Colonic mucosa (tissue), 4 donors: ENCODE measurements around the gene TPSD1. TPM values are rescaled to one million over a fixed set of nuclear protein-coding genes. Genes with fewer than 3 reads are reported as not detected.

Experiments
- DNase-seq: peaks from one replicate; pipeline ENCODE4 v3.0.0-alpha.2; 2020
- H3K27ac ChIP-seq: fragments of 200-600 bp; one replicate; pipeline ENCODE4 v1.8.0; 2021
- H3K27me3 ChIP-seq: fragments of 200-600 bp; one replicate; pipeline ENCODE4 v1.8.0; 2021
- H3K36me3 ChIP-seq: fragments of 200-600 bp; one replicate; pipeline ENCODE4 v1.8.0; 2021
- H3K4me1 ChIP-seq: fragments of 200-600 bp; one replicate; pipeline ENCODE4 v1.8.0; 2021; ENCODE audit warnings: mild to moderate bottlenecking
- H3K4me3 ChIP-seq: fragments of 200-600 bp; one replicate; pipeline ENCODE4 v1.8.0; 2021
- H3K9ac ChIP-seq, 2 donors: one replicate each; pipeline ENCODE4 v1.7.0; 2013; ENCODE audit warnings: control low read depth in 2 of 2, low read depth in 2 of 2, low read length in 2 of 2
- H3K9me3 ChIP-seq: fragments of 200-600 bp; one replicate; pipeline ENCODE4 v1.8.0; 2021
- CTCF ChIP-seq: fragments of 200-600 bp; IDR thresholded peaks from one replicate; pipeline ENCODE4 v1.8.0; 2022; ENCODE audit warnings: antibody characterized with exemption, mild to moderate bottlenecking
- intact Hi-C: fragments of 100-400 bp; cut with DNase I; formaldehyde crosslinking; loops from one replicate; pipeline ENCODE4 v1.14.1; 2022
- total RNA-seq, 2 donors: library from RNA; stranded (reverse); fragmentation: NEBNext Ultra II Directional in 1 of 2; extraction: Animal tissue kit (Norgen Biotek cat#: 25700) in 1 of 2; gene quantifications; one replicate each; pipeline ENCODE4 v1.2.1, GENCODE V29; 2021
- donor health status: healthy.
- donor health status: DM: no; HTN: no; CAD: no.
- donor health status: DM: no; HTN: no; CAD: no.

TPSD1 gene
- total RNA-seq, 2 donors from 2014 or later, result 0.19 to 0.64 TPM

- Histone ChIP-seq H3K4me3 (no peak overlapping the region), H3K36me3 (no peaks in the 10 kb centered on the region), H3K4me1 (no peaks in the 10 kb centered on the region), H3K27ac (no peak overlapping the region), H3K9ac (no peak overlapping the region), H3K9me3 (no peaks in the 10 kb centered on the region), H3K27me3 (peaks cover 37% of the 10 kb centered on the region)
- intact Hi-C loops, result no loop called here
- no peak for TF ChIP-seq CTCF
- DNase-seq, result no peak
Measured at GRCh38 chr16:1260101-1260680, 4.3 kb downstream of the TPSD1 start.

- Histone ChIP-seq H3K27ac (no peak overlapping the region), H3K9me3 (no peaks in the 10 kb centered on the region), H3K4me1 (no peaks in the 10 kb centered on the region), H3K4me3 (no peak overlapping the region), H3K27me3 (peaks cover 37% of the 10 kb centered on the region), H3K36me3 (no peaks in the 10 kb centered on the region), H3K9ac (no peak overlapping the region)
- no peak for TF ChIP-seq CTCF
- intact Hi-C loops, result no loop called here
- no peak for DNase-seq
Measured at GRCh38 chr16:1261131-1261892, 5.4 kb downstream of the TPSD1 start.

GRCh38 chr16:1262210-1262845, 6.5 kb downstream of the TPSD1 start:
- Histone ChIP-seq H3K4me3 (no peak overlapping the region), H3K27ac (no peak overlapping the region), H3K27me3 (peaks cover 37% of the 10 kb centered on the region), H3K4me1 (no peaks in the 10 kb centered on the region), H3K36me3 (no peaks in the 10 kb centered on the region), H3K9ac (no peak overlapping the region), H3K9me3 (no peaks in the 10 kb centered on the region)
- intact Hi-C loops, result no loop called here
- no peak for DNase-seq
- no peak for TF ChIP-seq CTCF

- H3K27me3 ChIP-seq, result peaks cover 37% of the 10 kb centered on the region
- no peak overlapping the region for H3K9ac ChIP-seq
- no peak overlapping the region for H3K27ac ChIP-seq
- TF ChIP-seq CTCF, result no peak
- no peaks in the 10 kb centered on the region for H3K9me3 ChIP-seq
- no peaks in the 10 kb centered on the region for H3K4me1 ChIP-seq
- DNase-seq, result no peak
- intact Hi-C loops, result no loop called here
- H3K4me3 ChIP-seq, result no peak overlapping the region
- no peaks in the 10 kb centered on the region for H3K36me3 ChIP-seq
Measured at GRCh38 chr16:1262846-1263221, 7.0 kb downstream of the TPSD1 start.

- DNase-seq, result no peak
- H3K9me3 ChIP-seq, result no peaks in the 10 kb centered on the region
- intact Hi-C loops, result no loop called here
- H3K4me3 ChIP-seq, result no peak overlapping the region
- H3K9ac ChIP-seq, result no peak overlapping the region
- no peak overlapping the region for H3K27ac ChIP-seq
- H3K4me1 ChIP-seq, result no peaks in the 10 kb centered on the region
- H3K36me3 ChIP-seq, result no peaks in the 10 kb centered on the region
- H3K27me3 ChIP-seq, result peaks cover 37% of the 10 kb centered on the region
- no peak for TF ChIP-seq CTCF
Measured at GRCh38 chr16:1263591-1264344, 7.9 kb downstream of the TPSD1 start.
